Osteocyte (in vitro differentiated cells): ENCODE measurements around the gene SAXO2. TPM values are rescaled to one million over a fixed set of nuclear protein-coding genes. Genes with fewer than 3 reads are reported as not detected.
"Not testable (repeated sequence)": the region's sequence is repeated elsewhere in the genome, so short reads cannot be mapped to it uniquely, and the experiment has no call there.

ENCODE experiments used
- DNase-seq: peaks from one replicate; pipeline ENCODE4 v3.0.0; 2021; ENCODE audit warnings: mixed read lengths; ENCODE audit not compliant: unreplicated experiment; ENCODE audit errors: extremely low spot score
- H3K27ac Mint-ChIP-seq: one replicate; pipeline ENCODE4 v1.8.0; 2021; ENCODE audit warnings: mild to moderate bottlenecking, mixed read lengths; ENCODE audit not compliant: unreplicated experiment
- H3K27me3 Mint-ChIP-seq: one replicate; pipeline ENCODE4 v1.8.0; 2021; ENCODE audit warnings: mixed read lengths; ENCODE audit not compliant: unreplicated experiment
- H3K36me3 Mint-ChIP-seq: one replicate; pipeline ENCODE4 v1.8.0; 2021; ENCODE audit warnings: mixed read lengths; ENCODE audit not compliant: unreplicated experiment
- H3K4me1 Mint-ChIP-seq: one replicate; pipeline ENCODE4 v1.8.0; 2021; ENCODE audit warnings: mixed read lengths; ENCODE audit not compliant: unreplicated experiment
- H3K4me3 Mint-ChIP-seq: one replicate; pipeline ENCODE4 v1.8.0; 2021; ENCODE audit warnings: mild to moderate bottlenecking, moderate library complexity, mixed read lengths; ENCODE audit not compliant: unreplicated experiment
- H3K9me3 Mint-ChIP-seq: one replicate; pipeline ENCODE4 v1.8.0; 2021; ENCODE audit warnings: mixed read lengths; ENCODE audit not compliant: unreplicated experiment
- total RNA-seq: library from RNA; stranded (reverse); gene quantifications from 2 replicates; pipeline ENCODE4 v1.2.1, GENCODE V29; 2021
- TF ChIP-seq, protein P1 (sequence below): fragments of 200-600 bp; sonication (generic); IDR thresholded peaks from 2 replicates; pipeline ENCODE4 v1.5.0; 2021; ENCODE audit warnings: antibody characterized with exemption, mild to moderate bottlenecking, moderate library complexity

SAXO2 gene
- total RNA-seq, 1 donor from 2014 or later: 2.0 TPM

DNA sequence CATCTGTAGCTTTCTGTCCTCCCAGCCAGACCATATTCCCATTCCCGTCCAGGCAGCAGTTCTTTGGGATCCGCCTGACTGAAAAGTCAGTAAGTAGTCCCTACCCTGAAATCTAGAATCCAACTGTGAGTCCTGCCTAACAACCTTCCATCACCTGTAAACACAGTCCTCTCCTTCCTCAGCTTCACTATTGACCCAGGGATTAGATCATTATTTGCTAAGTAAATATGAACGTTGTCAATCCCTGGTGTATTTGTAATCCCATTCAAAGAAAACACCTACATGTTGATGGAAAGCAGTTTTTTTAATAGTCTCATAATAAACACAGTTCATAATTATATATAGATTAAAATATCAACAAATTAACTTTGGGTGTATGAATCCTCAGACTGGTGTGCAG lies 732 bp downstream of the SAXO2 start:
- peak overlapping the region; percentile 90 for H3K27ac Mint-ChIP-seq
- H3K4me3 Mint-ChIP-seq: peak overlapping the region; percentile 94
- peaks cover 4% of the 10 kb centered on the region for H3K36me3 Mint-ChIP-seq
- no peaks in the 10 kb centered on the region for H3K9me3 Mint-ChIP-seq
- H3K4me1 Mint-ChIP-seq: peaks cover 23% of the 10 kb centered on the region
- no peaks in the 10 kb centered on the region for H3K27me3 Mint-ChIP-seq
- no peak for DNase-seq
- TF ChIP-seq, protein P1, sequence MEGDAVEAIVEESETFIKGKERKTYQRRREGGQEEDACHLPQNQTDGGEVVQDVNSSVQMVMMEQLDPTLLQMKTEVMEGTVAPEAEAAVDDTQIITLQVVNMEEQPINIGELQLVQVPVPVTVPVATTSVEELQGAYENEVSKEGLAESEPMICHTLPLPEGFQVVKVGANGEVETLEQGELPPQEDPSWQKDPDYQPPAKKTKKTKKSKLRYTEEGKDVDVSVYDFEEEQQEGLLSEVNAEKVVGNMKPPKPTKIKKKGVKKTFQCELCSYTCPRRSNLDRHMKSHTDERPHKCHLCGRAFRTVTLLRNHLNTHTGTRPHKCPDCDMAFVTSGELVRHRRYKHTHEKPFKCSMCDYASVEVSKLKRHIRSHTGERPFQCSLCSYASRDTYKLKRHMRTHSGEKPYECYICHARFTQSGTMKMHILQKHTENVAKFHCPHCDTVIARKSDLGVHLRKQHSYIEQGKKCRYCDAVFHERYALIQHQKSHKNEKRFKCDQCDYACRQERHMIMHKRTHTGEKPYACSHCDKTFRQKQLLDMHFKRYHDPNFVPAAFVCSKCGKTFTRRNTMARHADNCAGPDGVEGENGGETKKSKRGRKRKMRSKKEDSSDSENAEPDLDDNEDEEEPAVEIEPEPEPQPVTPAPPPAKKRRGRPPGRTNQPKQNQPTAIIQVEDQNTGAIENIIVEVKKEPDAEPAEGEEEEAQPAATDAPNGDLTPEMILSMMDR: no peak

DNA sequence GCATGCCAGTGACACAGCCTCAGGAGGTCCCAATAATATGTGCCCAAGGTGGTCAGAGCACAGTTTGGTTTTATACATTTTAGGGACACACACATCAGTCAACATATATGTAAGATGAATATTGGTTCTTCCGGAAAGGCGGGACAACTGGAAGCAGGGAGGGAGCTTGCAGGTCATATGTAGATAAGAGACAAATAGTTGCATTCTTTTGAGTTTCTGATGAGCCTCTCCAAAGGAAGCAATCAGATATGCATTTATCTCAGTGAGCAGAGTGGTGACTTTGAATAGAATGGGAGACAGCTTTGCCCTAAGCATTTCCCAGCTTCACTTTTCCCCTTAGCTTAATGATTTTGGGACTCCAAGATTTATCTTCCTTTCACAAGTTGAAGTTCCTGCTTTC lies 4.5 kb downstream of the SAXO2 start:
- DNase-seq, H3K4me3 Mint-ChIP-seq, H3K27me3 Mint-ChIP-seq, H3K36me3 Mint-ChIP-seq, H3K27ac Mint-ChIP-seq, H3K4me1 Mint-ChIP-seq, H3K9me3 Mint-ChIP-seq: not testable (repeated sequence)

DNA sequence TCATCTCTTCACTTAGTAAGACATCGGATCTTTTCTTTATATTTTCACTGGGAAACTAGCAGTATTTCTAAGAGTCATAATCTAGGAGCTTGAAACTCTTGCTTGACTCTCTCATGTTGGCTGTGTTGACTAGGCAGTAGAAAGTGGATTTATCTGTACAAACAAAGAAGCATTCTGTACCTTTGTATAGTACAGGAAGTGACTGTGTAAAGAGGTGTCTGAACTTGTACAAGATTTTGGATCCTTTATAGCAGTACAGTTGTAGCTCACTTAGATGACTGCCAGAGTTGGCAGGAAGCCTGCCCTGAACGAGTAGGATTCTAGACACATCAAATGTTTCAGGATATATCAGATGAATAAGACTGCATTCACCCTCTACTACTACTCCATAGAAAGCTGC lies 5.8 kb downstream of the SAXO2 start:
- not testable (repeated sequence) for H3K27ac Mint-ChIP-seq, H3K36me3 Mint-ChIP-seq, H3K4me3 Mint-ChIP-seq, DNase-seq, H3K9me3 Mint-ChIP-seq, H3K27me3 Mint-ChIP-seq, H3K4me1 Mint-ChIP-seq

DNA sequence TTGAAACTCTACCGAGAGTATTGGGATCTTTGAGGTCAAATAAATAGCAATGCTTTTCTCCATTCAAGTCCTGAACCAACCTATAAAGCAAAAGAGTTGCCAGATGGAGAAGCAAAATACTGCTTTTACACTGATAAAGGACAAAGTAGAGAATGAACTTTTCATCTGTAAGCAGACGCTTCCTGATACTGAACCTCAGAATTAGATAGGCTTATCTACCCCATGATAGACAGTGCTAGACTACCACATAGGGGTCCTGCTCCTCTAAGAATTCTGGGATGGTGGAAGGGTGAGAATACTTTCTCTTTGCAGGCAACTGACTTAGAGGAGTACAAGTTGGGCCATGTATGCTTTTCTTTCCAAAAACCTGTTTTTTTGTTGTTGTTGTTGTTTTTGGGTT lies 9.5 kb downstream of the SAXO2 start:
- peaks cover 18% of the 10 kb centered on the region for H3K9me3 Mint-ChIP-seq
- peaks cover 11% of the 10 kb centered on the region for H3K36me3 Mint-ChIP-seq
- H3K4me3 Mint-ChIP-seq: no peak overlapping the region
- no peaks in the 10 kb centered on the region for H3K4me1 Mint-ChIP-seq
- DNase-seq: no peak
- TF ChIP-seq, protein P1: no peak
- peaks cover 17% of the 10 kb centered on the region for H3K27me3 Mint-ChIP-seq
- no peak overlapping the region for H3K27ac Mint-ChIP-seq

DNA sequence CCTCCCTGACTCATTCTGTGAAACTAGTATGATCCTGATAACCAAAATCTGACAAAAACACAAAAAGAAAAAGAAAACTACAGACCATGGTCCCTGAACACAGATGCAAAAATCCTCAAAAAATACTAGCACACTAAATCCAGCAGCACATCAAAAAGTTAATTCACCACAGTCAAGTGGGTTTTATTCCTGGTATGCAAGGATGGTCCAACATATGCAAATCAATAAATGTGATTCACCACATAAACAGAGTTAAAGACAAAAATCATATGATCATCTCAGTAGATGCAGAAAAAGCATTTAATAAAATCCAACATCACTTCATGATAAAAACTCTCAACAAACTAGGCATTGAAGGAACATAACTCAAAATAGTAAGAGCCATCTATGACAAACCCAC lies 12.8 kb downstream of the SAXO2 start:
- Mint-ChIP-seq H3K9me3 (peaks cover 18% of the 10 kb centered on the region), H3K4me3 (no peak overlapping the region), H3K27ac (no peak overlapping the region)

DNA sequence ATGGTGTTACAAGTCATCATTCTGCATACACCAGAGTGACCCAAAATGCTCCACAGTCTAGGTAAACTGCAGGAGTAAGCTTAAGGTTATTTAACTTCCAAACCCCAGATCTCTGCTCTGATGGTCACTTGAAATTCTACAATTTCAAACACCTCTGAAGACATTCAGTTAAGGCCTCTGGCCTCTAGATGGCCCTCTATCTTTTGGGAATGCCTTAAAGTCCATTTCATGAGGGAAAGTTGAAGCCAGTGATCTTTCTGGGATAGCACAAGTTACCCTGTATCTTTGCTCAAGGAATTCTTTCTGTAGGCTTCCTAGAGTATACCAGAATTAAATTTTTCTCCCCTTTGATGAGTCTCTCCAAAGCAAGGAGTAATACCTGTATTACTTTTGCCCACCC lies 18.7 kb downstream of the SAXO2 start:
- H3K4me3 Mint-ChIP-seq, H3K27ac Mint-ChIP-seq, H3K4me1 Mint-ChIP-seq, H3K9me3 Mint-ChIP-seq, H3K36me3 Mint-ChIP-seq, DNase-seq: not testable (repeated sequence)
- peaks cover 54% of the 10 kb centered on the region for H3K27me3 Mint-ChIP-seq
- TF ChIP-seq, protein P1: peak; percentile 45

More for the DNA sequence above, 12.8 kb downstream of the SAXO2 start:
- Mint-ChIP-seq H3K27me3 (peaks cover 45% of the 10 kb centered on the region), H3K36me3 (peaks cover 11% of the 10 kb centered on the region), H3K4me1 (no peaks in the 10 kb centered on the region)
- TF ChIP-seq, protein P1: no peak
- DNase-seq: no peak

DNA sequence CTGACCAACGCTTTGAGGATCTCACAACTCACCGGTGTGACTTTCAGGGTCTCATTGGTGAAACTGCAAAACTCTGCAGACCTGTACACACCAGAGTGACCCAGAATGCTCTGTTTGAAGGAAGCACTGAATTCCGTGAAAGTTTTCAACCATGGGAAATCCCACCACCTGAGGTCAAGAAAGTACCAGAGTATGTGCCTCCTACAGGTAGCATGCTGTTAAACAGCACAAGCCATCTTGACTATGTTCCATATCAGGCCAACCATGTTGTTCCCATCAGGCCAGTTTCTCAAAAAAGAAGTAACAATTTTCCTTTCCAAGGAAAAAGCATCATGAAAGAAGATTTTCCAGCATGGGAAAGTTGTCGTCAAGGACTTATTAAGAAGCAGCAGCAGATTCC lies 19.8 kb downstream of the SAXO2 start:
- H3K27ac Mint-ChIP-seq, H3K36me3 Mint-ChIP-seq, H3K4me1 Mint-ChIP-seq, DNase-seq, H3K4me3 Mint-ChIP-seq, H3K9me3 Mint-ChIP-seq: not testable (repeated sequence)
- peaks cover 54% of the 10 kb centered on the region for H3K27me3 Mint-ChIP-seq

DNA sequence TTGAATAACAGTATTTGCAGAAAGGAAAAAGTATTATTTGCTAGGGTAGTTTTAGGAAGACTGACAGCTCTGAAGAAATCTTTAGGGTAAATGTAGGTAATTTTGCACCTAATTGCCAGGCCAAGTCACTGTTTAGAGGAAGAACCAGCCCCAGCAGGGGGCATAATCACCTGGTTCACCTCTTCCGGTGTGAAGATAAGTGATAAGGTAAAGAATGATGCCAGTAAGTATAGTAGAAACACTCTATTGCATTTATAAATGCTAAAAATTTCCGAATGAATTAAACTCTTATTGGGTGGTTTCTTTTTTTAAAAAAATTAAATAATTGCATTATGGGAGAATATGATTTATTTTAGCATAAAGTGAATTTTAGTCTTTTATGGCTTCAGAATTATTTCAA lies 21.8 kb downstream of the SAXO2 start:
- not testable (repeated sequence) for H3K4me1 Mint-ChIP-seq

DNA sequence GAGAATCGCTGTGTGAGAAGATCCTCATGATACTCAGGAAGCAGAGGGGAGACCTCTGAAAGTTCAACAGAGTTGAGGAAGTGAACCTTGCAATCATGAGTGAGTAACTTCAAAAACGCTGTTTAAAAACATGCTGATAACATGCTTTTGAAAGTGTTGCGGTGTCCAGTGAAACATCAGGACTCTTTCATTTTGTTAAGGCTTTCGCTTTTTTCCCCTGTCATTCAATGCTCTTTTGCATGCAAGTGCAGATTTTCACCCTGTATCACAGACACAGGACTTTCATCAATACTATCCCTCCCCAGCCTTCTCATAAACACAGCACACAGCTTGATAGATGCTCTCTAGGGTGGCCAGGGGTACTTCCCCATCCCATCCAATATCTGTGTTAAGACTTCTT lies 23.9 kb downstream of the SAXO2 start:
- H3K4me1 Mint-ChIP-seq, DNase-seq, H3K27ac Mint-ChIP-seq, H3K4me3 Mint-ChIP-seq, H3K36me3 Mint-ChIP-seq: not testable (repeated sequence)
- Mint-ChIP-seq H3K27me3 (peaks cover 40% of the 10 kb centered on the region), H3K9me3 (peaks cover 14% of the 10 kb centered on the region)

More for the DNA sequence above, 21.8 kb downstream of the SAXO2 start:
- peaks cover 43% of the 10 kb centered on the region for H3K27me3 Mint-ChIP-seq
- not testable (repeated sequence) for H3K4me3 Mint-ChIP-seq, DNase-seq, H3K36me3 Mint-ChIP-seq, H3K27ac Mint-ChIP-seq
- peaks cover 10% of the 10 kb centered on the region for H3K9me3 Mint-ChIP-seq
